Activated CD8-positive, alpha-beta memory T cell treated with anti-CD3 and anti-CD28 coated beads for 48 hours (primary cell): ENCODE results near the gene JUP.
"Not testable (repeated sequence)": the region's sequence is repeated elsewhere in the genome, so short reads cannot be mapped to it uniquely, and the experiment has no call there.

ENCODE experiments used
- DNase-seq, 3 experiments: peaks; one replicate each; pipeline ENCODE4 v3.0.0-alpha.2; 2020; ENCODE audit warnings: low read depth in 2 of 3, low spot score in 2 of 3

The JUP gene

DNA sequence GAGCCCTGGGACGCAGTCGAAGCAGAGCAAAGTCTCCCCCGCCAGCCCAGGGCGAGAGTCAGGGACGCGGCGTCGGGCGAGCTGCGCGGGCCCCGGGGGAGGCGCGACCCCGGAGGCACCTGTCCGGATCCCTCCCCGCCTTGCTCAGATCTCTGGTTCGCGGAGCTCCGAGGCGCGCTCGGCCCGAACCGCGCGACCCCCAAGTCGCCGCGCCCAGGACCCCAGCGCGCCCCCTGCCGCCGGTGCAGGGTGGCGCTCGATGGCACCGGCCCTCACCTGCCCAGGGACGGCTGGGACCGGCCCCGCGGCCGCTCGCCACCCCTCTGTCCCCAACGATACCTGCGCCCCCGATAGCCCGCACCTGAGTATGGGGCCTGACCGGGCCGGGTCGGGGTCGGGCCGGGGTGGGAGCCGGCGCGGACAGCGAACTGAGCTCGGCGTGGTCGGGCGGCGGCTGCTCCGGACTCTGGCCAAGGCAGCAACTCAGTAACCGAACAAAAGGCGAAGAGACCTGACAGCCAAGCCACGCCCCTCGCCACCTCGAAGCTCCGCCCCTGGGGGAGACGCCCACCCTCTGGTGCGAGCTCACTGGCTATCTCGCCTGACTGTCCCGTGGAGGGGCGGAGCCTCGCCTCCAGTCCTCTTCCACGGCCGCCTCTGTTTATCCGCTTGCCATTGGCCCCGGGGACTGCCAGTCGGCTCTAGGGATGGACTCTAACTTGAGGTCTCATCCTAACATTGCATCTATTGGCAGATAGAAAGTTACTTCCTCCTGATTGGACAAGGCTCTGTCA is at the start of gene JUP:
Gene JUP, minus strand, starts transcription at position 485 of the 794 bp plus-strand sequence. CDS start 14,857 bp downstream, outside the sequence.
- DNase-seq, result peak; percentile 67 to 75 (median 73)

DNA sequence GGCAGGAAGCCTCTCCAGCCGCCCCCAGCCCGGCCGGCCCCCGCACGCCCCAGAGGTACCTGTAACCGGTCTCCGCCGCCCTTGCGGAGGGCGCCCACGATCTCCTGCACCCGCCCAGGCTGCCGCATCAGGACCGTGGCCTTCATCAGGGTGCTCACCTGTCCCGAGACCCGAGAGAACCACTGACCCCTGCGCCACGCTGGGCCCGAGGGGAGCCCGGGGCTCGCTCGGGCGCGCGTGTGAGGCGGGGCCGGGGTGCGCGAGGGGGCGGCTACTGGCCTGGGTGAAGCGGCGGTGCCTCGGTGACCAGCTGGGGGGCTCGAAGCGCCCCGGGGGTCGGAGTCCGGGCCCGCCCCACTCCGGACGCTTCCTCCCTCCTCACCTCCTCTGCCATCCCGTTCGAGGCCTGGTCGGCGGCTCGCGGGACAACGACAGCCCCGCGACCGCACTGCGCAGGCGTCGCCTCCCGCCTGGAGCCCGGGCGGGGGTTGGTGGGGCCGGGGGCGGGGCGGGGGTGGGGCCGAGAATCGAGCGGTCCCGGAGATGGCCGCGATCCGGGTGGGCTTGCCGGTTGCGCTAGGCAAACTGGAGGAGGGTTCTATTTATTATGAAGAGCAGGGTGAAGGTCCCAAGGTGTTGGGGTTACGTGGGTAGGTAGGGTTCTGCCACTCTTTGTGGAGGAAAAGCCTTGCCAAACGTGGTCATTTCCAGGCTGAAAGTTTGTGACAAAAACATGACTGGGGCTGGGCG is 49.5 kb upstream of the JUP start, which contains the start of gene NT5C3B:
Gene NT5C3B, minus strand, starts transcription at position 433 of the 750 bp plus-strand sequence. Its CDS starts 39 bp downstream, at position 394.
- DNase-seq, result peak; percentile 29 to 43 (median 38)

DNA sequence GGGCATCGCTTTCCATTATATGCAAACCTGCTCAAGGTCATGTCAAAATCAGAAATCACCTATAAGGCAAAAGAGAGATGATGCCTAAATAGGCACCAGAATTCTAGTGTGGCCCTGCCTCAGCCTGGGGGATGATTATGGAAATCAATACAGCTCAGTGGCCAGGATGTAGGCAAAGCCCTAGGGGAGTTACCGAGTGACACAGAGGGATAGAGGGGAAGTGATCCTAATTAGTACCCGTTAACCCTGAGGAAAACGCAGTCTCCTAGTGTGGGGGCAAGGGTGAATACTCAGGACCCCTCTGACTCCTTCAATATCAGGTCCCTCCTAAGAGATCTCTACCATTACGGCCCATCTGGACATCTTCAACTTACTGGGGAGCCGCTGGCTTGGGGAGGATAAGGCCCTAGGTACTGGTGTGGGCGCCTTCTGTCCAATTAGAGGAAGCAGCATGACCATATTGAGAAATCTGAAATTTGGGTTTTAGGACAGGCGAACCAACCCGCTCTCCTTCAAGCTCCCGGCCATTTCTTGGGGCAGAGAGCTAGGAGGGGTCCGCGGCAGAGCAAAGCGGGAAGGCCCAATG is 48.8 kb upstream of the JUP start:
- DNase-seq, result no peak

DNA sequence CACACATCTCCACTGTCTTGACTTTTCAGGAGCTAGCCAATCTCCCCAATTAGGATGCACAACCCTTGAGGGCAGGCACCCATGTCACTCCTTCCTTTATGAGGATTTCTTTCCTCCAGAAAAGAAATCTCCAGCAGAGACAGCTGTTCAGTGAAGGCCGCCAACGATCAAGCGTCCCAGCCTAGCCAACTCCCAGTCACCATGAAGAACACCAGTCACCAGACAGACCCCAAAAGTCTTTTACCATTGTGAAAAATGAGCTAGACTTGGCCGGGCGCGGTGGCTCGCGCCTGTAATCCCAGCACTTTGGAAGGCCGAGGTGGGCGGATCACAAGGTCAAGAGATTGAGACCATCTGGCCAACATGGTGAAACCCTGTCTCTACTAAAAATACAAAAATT is 43.5 kb upstream of the JUP start:
- not testable (repeated sequence) for DNase-seq

DNA sequence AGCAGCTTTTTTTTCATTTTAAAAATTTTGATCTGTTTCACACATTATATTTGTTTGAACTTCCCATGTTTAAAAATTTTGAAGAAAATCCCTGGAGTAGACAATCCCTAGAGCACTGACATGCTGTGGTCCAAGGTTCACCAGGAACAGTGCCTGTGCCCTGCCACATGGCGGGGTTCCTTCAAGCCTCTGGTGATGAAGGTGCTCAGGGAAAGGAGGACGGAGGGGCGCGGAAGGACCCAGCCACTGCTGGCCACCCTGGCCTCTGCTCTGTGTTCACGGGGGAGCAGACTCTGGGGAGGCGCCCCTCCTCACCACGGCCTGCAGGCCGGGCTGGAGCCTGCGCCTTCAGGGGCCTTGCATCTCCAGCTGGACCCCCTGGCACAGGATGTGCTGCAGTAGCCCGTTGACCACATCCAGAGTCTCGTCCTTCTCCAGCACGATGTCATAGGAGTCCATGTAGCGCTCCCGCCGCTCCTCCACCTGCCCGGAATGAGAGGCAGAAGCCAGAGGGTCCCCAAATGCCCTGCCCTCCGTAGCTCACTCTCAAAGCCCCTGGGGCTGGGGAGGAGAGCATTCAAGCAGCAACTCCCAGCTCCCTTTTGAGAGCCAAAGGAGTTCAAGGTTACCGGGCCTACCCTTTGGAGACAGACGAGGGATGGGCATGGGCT is 38.8 kb upstream of the JUP start:
- no peak for DNase-seq

DNA sequence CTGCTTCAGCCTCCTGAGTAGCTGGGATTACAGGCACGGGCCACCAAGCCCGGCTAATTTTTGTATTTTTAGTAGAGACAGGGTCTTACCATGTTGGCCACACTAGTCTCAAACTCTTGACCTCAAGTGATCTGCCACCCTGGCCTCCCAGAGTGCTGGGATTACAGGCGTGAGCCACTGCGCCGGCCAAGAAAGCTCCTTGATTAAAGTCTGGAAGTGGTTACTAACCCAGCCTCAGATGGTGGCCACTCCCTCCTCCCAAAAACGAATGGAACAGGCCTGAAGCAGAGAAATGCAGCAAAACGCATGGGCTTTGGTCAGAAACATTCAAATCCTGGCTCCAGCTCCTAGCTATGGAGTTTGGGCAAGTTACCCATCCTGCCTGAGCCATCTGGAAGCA is 37.6 kb upstream of the JUP start:
- DNase-seq, result no peak

DNA sequence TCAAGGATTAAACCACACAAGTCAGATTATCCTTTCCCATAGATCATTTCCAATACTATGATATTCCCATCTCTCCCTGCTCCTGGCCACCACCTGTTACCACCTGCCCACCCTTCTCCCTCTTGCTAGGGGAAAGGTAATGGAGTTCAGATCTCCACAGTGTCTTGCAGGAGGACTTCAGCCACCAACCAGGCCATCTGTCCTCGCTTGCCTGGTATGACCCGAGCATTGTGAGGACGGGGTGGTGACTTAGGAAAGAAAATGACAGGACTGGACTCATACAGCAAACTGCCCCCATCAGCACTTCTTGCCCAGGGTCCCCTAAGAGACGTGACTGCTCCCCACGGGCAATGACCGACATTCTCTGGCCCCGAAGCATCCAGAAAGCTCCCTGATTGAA is 37.1 kb upstream of the JUP start:
- no peak for DNase-seq

DNA sequence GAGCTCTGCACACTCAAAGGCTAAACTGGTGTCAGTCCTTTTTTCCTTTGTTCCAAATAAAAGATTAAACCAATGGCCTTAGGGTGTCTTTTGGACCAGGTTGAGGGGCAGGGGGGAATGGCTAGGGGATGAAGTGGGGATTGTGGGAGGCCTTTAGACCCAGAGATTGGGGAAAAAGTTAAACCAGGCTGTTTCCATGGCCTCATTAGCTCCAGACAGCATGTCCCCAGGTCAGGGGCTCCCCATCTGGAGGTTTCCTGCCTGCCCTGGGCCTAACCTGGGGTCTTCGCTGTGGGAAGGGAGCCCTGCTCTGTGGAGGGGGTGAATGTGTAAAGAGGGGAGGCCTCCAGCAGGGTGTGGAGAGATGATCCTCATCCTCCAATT is 36.6 kb upstream of the JUP start:
- DNase-seq, result no peak

DNA sequence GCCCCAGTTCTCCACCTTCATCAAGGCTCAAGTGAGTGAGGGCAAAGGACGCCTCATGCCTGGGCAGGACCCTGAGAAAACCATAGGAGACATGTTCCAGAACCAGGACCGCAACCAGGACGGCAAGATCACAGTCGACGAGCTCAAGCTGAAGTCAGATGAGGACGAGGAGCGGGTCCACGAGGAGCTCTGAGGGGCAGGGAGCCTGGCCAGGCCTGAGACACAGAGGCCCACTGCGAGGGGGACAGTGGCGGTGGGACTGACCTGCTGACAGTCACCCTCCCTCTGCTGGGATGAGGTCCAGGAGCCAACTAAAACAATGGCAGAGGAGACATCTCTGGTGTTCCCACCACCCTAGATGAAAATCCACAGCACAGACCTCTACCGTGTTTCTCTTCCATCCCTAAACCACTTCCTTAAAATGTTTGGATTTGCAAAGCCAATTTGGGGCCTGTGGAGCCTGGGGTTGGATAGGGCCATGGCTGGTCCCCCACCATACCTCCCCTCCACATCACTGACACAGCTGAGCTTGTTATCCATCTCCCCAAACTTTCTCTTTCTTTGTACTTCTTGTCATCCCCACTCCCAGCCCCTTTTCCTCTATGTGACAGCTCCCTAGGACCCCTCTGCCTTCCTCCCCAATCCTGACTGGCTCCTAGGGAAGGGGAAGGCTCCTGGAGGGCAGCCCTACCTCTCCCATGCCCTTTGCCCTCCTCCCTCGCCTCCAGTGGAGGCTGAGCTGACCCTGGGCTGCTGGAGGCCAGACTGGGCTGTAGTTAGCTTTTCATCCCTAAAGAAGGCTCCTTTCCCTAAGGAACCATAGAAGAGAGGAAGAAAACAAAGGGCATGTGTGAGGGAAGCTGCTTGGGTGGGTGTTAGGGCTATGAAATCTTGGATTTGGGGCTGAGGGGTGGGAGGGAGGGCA is 36.0 kb upstream of the JUP start:
- no peak for DNase-seq

DNA sequence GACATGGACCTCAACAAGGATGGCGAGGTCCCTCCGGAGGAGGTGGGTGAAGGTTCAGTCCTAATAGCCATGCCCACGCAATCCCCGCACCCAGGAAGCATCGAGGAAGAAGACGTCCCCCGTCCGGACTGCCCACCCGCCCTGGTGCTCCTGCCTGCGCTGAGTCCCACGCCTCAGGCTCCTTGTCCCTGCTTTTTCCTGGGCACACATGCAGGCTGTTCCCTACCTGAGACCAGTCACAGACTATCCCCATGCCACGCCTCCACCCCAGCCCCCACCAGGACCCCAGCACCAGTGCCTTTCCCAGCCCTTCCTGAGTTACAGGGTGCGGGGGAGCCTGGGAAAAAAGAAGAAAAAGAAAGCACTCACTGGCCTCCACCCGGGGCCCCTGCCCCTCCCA is 35.3 kb upstream of the JUP start:
- no peak for DNase-seq

DNA sequence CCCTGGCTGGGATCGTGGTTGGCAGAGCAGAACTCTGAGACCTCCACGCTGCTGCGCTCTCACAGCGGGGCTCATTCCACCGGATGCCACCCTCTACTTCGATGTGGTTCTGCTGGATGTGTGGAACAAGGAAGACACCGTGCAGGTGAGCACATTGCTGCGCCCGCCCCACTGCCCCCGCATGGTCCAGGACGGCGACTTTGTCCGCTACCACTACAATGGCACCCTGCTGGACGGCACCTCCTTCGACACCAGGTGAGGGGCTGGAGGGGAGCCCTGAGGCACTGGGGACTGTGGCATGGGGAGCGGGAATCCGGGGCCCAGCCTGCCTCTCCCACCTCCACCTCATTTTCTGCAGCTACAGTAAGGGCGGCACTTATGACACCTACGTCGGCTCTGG is 31.5 kb upstream of the JUP start:
- no peak for DNase-seq

DNA sequence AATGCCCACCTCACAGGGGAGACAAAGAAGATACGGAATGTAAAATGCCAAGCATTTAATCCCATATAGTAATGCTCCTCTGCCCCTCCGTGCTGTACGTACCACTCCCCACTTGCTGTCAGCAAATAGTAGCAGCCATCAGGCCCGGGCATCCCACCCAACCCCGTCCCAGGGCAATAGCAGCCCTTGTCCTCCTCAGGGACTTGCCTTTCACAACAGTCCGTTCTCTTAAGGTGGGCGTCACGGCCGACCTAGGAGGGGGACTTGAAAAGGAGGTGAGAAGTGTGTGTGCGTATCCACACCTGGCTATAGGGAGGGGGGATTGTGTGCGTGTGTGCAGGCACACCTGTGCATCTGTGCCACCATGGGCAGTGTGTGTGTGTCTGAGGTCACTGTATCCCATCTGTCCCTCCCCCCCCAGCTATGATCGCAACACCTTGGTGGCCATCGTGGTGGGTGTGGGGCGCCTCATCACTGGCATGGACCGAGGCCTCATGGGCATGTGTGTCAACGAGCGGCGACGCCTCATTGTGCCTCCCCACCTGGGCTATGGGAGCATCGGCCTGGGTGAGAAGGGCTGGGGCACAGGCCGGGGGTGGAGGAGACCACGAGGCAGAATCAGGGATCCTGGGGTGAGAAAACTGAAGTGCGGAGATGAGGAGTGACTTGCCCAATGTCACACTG is 30.3 kb upstream of the JUP start:
- DNase-seq, result no peak

DNA sequence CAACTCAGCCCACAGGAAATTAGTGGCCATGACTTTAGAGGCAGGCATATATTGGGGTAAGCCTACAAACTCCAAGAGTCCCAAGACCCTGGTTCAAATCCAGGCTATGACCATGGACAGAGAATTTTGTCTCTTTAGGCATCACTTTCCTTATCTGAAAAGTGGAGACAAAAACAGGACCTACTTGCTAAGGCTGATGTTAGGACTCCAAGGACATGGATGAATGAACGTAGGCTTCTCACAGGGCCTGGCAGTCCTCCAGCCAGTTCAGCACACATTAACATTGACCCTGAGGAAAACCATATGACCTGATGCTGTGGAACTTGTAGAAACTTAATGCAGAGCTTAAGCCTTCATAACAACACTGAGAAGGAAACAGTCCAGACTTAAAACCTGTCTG is 27.7 kb upstream of the JUP start:
- no peak for DNase-seq

DNA sequence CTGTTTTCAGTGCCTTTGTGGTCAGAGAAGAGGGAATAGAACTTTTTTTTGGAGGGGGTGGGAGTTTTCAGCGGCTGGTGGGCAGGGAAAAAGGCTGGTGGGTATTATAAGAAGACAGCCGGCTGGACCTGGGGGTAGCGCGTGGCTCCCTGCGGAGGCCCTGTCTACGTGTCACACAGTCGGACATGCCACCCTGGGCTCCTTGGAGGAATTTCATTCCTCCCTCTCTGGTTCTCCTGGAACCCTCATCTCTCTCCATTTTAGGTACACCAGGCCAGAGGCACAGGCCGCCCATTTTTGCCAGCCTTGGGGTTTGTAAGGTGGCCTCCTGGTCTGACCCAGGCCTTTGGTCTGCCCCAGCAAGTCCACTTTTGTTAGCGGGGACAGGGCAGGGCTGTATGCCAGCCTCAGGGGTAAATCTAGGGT is 27.2 kb upstream of the JUP start:
- no peak for DNase-seq

DNA sequence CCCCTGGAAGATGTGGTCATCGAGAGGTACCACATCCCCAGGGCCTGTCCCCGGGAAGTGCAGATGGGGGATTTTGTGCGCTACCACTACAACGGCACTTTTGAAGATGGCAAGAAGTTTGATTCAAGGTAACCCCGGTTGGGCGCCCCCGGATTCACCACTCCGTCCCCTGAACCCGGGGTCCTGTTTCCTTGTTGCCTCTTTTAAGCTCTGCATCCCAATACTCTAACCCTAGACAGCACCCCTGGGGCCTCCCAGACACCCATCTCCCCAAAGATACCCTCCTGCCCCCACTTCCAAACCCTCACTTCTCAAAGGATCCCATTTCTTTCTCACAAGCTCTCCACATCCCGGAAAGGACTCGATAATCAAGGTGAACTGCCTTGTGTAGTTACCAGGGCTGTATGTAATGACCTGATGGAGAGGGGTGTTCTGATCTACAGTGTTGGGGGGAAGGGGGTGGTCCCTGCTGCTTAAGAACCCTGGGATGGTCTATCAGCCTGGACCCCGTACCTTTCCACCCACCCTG is 26.7 kb upstream of the JUP start:
- no peak for DNase-seq

DNA sequence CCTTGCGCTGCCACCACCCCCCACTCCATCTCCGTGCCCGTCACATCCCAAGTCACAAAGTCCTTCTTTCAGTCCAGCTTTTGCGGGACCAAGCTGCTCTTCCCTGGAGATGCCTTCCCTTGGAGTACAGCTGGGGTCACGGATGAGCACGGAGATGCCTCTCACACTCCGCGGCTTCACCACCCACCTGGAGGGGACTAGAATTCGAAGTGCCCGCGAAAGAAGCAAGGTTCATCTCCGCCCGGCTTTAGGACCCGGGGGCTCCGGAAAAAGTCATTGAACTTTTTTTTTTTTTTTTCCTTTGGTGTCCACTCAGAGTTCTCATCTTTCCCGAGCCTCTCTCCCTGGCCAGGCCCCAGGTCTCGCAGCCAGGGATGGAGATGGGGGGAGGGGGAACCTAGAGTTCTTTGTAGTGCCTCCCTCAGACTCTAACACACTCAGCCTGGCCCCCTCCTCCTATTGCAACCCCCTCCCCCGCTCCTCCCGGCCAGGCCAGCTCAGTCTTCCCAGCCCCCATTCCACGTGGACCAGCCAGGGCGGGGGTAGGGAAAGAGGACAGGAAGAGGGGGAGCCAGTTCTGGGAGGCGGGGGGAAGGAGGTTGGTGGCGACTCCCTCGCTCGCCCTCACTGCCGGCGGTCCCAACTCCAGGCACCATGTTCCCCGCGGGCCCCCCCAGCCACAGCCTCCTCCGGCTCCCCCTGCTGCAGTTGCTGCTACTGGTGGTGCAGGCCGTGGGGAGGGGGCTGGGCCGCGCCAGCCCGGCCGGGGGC is 26.1 kb upstream of the JUP start, which contains the start of gene FKBP10:
Gene FKBP10, plus strand, starts transcription at position 624 of the 771 bp plus-strand sequence. Its CDS starts 31 bp downstream, at position 655.
- DNase-seq, result no peak

DNA sequence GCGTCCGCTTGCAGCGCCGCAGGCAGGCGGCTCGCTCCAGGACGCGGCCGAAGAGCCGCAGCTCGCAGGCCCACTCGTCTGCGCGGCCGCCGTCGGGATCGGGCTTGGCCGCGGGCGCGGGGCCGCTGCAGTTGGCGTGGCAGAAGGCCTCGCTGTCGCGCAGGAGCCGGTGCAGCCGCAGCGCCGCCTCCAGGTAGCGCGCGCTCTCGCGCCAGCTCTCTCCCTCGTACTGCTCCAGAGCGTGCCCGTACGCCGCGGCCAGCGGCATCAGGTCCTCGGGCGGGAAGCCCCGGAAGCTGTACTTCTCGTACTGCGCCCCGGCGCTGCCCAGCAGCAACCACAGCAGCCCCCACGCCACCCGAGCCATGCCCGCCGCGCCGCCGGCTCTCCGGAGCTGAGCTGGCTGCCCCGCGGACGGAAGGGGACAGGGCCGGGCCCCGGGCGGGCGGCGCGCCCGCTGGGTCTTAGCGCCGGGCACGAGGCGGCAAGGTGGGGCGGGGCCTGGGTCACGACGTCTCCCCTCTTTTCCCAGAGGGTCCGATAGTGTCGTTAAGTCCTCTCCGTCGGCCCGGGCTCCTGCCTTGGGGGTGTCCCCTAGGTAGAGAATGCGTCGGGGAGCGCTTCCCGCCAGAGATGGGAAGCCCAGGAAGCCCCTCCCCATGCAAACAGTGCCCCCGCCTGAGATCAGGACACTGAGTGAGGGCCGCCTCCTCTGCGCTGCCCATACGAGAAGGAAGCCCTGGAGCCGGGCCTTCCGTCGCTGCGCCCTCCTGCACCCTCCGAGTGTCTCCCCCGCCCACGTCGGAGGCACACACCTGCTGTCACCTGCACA is 25.3 kb upstream of the JUP start, which contains the start of gene P3H4:
Gene P3H4, minus strand, starts transcription at position 401 of the 832 bp plus-strand sequence. Its CDS starts 34 bp downstream, at position 367.
- DNase-seq, result peak; percentile 41 to 51 (median 45)
